Measurements from ENCODE around the gene TMEM109. TPM values are rescaled to one million over a fixed set of nuclear protein-coding genes. Genes with fewer than 3 reads are reported as not detected.

The TMEM109 gene
- total RNA-seq, 1 experiment from 2014 or later = 17.6 TPM

- Histone ChIP-seq H3K9me3 (no peaks in the 10 kb centered on the region), H3K36me3 (peaks cover 20% of the 10 kb centered on the region), H3K27me3 (no peaks in the 10 kb centered on the region), H3K4me3 (no peak overlapping the region)
- no peak for DNase-seq
Measured at GRCh38 chr11:60917267-60917666, 3.3 kb downstream of the TMEM109 start.

GRCh38 chr11:60918251-60918938 is 4.4 kb downstream of the TMEM109 start:
- H3K9me3 ChIP-seq = no peaks in the 10 kb centered on the region
- no peak for DNase-seq
- peaks cover 20% of the 10 kb centered on the region for H3K36me3 ChIP-seq
- no peak overlapping the region for H3K4me3 ChIP-seq
- no peaks in the 10 kb centered on the region for H3K27me3 ChIP-seq

- no peaks in the 10 kb centered on the region for H3K9me3 ChIP-seq
- H3K36me3 ChIP-seq = peaks cover 20% of the 10 kb centered on the region
- H3K27me3 ChIP-seq = no peaks in the 10 kb centered on the region
- no peak overlapping the region for H3K4me3 ChIP-seq
- no peak for DNase-seq
Measured at GRCh38 chr11:60918939-60919265, 4.9 kb downstream of the TMEM109 start.

- no peak for DNase-seq
- Histone ChIP-seq H3K36me3 (peaks cover 20% of the 10 kb centered on the region), H3K9me3 (no peaks in the 10 kb centered on the region), H3K4me3 (no peak overlapping the region), H3K27me3 (no peaks in the 10 kb centered on the region)
Measured at GRCh38 chr11:60919320-60919719, 5.4 kb downstream of the TMEM109 start.

- DNase-seq = no peak
- Histone ChIP-seq H3K4me3 (no peak overlapping the region), H3K9me3 (no peaks in the 10 kb centered on the region), H3K27me3 (no peaks in the 10 kb centered on the region), H3K36me3 (peaks cover 20% of the 10 kb centered on the region)
Measured at GRCh38 chr11:60919956-60920355, 6.0 kb downstream of the TMEM109 start.

GRCh38 chr11:60921259-60921658 is 7.3 kb downstream of the TMEM109 start:
- Histone ChIP-seq H3K36me3 (peaks cover 15% of the 10 kb centered on the region), H3K9me3 (no peaks in the 10 kb centered on the region), H3K4me3 (no peak overlapping the region), H3K27me3 (no peaks in the 10 kb centered on the region)
- no peak for DNase-seq

- Histone ChIP-seq H3K27me3 (no peaks in the 10 kb centered on the region), H3K9me3 (no peaks in the 10 kb centered on the region), H3K36me3 (peaks cover 15% of the 10 kb centered on the region), H3K4me3 (no peak overlapping the region)
- no peak for DNase-seq
Measured at GRCh38 chr11:60921777-60922335, 7.9 kb downstream of the TMEM109 start.

- H3K4me3 ChIP-seq = no peak overlapping the region
- no peaks in the 10 kb centered on the region for H3K27me3 ChIP-seq
- DNase-seq = no peak
- H3K36me3 ChIP-seq = peaks cover 12% of the 10 kb centered on the region
- no peaks in the 10 kb centered on the region for H3K9me3 ChIP-seq
Measured at GRCh38 chr11:60922906-60923305, 8.9 kb downstream of the TMEM109 start.

GRCh38 chr11:60923326-60923725 is 9.4 kb downstream of the TMEM109 start:
- Histone ChIP-seq H3K9me3 (no peaks in the 10 kb centered on the region), H3K27me3 (no peaks in the 10 kb centered on the region), H3K36me3 (peaks cover 12% of the 10 kb centered on the region), H3K4me3 (no peak overlapping the region)
- DNase-seq = no peak

- Histone ChIP-seq H3K36me3 (peaks cover 12% of the 10 kb centered on the region), H3K9me3 (no peaks in the 10 kb centered on the region), H3K4me3 (peak overlapping the region; percentile 51), H3K27me3 (no peaks in the 10 kb centered on the region)
- no peak for DNase-seq
Measured at GRCh38 chr11:60923800-60924109, 9.8 kb downstream of the TMEM109 start.

GRCh38 chr11:60924110-60924905 is 10.3 kb downstream of the TMEM109 start, which contains the start of gene TMEM132A:
TMEM132A (plus strand) TSS chr11:60924460; CDS start chr11:60924634, 174 bp downstream.
- H3K36me3 ChIP-seq = peaks cover 12% of the 10 kb centered on the region
- peak; percentile 75 for DNase-seq
- no peaks in the 10 kb centered on the region for H3K9me3 ChIP-seq
- H3K27me3 ChIP-seq = no peaks in the 10 kb centered on the region
- H3K4me3 ChIP-seq = peak within 1 kb of the TSS; percentile 51

GRCh38 chr11:60924906-60925853 is 11.2 kb downstream of the TMEM109 start:
- H3K36me3 ChIP-seq = peaks cover 8% of the 10 kb centered on the region
- no peaks in the 10 kb centered on the region for H3K9me3 ChIP-seq
- no peaks in the 10 kb centered on the region for H3K27me3 ChIP-seq
- H3K4me3 ChIP-seq = peak overlapping the region; percentile 51
- no peak for DNase-seq

- no peak overlapping the region for H3K4me3 ChIP-seq
- H3K36me3 ChIP-seq = peaks cover under 1% of the 10 kb centered on the region
- H3K9me3 ChIP-seq = no peaks in the 10 kb centered on the region
- DNase-seq = peak; percentile 39
- H3K27me3 ChIP-seq = no peaks in the 10 kb centered on the region
Measured at GRCh38 chr11:60925868-60926267, 11.9 kb downstream of the TMEM109 start.

GRCh38 chr11:60926500-60926899 is 12.5 kb downstream of the TMEM109 start:
- H3K27me3 ChIP-seq = no peaks in the 10 kb centered on the region
- DNase-seq = no peak
- no peak overlapping the region for H3K4me3 ChIP-seq
- H3K9me3 ChIP-seq = no peaks in the 10 kb centered on the region
- no peaks in the 10 kb centered on the region; the same call in 1 of the 2 replicates for H3K36me3 ChIP-seq

GRCh38 chr11:60927061-60927592 is 13.2 kb downstream of the TMEM109 start:
- Histone ChIP-seq H3K36me3 (no peaks in the 10 kb centered on the region; the same call in 1 of the 2 replicates), H3K9me3 (no peaks in the 10 kb centered on the region), H3K4me3 (no peak overlapping the region), H3K27me3 (no peaks in the 10 kb centered on the region)
- DNase-seq = no peak

- no peak for DNase-seq
- Histone ChIP-seq H3K9me3 (no peaks in the 10 kb centered on the region), H3K27me3 (no peaks in the 10 kb centered on the region), H3K4me3 (no peak overlapping the region), H3K36me3 (no peaks in the 10 kb centered on the region)
Measured at GRCh38 chr11:60927600-60927999, 13.6 kb downstream of the TMEM109 start.

Data from MG63 (cell line).